CD4-positive, alpha-beta T cell treated with Interleukin-4 for 4 hours (primary cell): Measurements from ENCODE around the gene IFIT5.
"Not testable (repeated sequence)": the region's sequence is repeated elsewhere in the genome, so short reads cannot be mapped to it uniquely, and the experiment has no call there.

Experiments
- DNase-seq: peaks from one replicate; pipeline ENCODE4 v3.0.0-alpha.2; 2020

IFIT5 gene

DNA sequence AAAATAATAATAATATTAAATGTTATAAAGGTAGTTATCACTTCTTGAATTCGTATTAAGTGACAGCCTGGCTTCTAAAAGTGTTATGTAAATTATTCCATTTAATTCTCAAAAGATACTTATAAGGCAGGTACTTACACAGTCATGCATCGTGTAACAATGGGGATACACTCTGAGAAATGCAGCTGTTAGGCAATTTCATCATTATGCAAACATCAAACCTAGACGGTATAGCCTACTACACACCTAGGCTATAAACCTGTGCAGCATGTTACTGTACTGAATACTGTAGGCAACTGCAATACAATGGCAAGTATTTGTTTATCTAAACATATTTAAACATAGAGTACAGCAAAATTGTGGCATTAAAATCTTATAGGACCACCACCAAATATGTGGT lies 20.5 kb upstream of the IFIT5 start:
- no peak for DNase-seq

DNA sequence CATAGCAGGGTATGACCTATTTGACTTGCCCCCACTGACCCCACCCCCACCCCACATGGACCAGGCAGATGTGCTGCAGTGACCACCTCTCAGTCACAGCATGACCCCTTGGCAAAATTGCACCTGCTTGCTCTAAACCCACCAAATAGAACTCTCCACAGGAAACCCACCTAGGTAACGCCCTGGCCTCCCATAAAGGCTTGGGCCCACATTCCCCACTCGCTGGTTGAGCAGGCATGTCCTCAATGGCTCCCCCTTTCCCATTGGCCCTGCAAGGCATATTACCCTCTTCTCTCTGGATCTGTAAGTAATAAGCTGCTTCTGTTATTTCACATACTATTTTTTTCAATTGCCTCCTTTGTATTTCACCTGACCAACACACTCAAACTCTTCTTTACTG lies 19.2 kb upstream of the IFIT5 start:
- no peak for DNase-seq

DNA sequence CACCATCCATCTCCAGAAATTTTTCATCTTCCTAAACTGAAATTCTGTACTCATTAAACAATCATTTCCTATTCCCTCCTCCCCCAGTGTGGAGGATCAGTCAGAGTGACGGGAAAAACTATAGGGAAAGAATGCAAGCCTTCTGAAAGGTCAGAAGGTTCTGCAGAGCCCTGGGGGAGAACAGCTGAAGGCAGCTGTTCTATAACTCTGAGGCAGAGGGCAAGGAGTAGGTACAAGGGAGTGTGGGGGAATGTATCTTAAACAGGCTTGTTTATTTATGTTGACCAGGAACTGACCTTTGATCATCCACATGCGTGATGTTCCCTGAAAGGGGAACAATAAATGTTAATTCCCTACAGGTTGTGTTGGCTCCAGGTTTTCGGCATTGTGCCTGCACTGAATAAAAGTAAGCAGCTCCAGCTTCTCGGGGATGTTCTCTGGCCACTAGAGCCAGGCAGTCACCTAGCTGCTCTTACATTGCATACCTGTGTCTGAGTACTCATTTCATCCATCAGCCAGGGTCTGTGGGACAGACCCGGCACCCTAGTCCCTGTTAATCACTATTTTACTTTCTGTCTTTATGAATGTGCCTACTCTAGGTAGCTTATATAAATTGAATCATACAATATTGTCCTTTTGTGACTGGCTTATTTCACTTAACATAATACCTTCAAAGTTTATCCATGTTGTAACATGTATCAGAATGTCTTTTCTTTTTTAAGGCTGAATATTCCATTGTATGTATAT lies 16.2 kb upstream of the IFIT5 start:
- no peak for DNase-seq

DNA sequence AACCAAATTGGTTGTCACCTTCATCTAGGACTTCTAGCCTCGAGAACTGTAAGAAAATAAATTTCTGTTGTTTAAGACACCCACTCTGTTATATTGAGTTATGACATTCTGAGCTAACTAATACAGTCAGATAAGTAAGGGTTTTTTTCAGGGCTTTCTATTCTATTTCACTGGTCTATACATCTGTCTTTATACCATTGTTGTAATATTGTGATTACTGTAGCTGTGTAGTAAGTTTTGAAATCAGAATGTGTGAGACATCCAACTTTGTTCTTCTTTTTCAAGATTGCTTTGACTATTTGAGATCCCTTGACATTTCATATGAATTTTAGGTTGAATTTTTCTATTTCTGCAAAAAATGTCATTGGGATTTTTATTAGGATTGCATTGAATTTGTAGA lies 14.4 kb upstream of the IFIT5 start:
- no peak for DNase-seq

DNA sequence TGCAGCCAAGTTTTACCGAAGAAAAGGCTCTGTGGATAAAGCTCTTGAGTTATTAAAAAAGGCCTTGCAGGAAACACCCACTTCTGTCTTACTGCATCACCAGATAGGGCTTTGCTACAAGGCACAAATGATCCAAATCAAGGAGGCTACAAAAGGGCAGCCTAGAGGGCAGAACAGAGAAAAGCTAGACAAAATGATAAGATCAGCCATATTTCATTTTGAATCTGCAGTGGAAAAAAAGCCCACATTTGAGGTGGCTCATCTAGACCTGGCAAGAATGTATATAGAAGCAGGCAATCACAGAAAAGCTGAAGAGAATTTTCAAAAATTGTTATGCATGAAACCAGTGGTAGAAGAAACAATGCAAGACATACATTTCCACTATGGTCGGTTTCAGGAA lies 11.3 kb upstream of the IFIT5 start:
- no peak for DNase-seq

DNA sequence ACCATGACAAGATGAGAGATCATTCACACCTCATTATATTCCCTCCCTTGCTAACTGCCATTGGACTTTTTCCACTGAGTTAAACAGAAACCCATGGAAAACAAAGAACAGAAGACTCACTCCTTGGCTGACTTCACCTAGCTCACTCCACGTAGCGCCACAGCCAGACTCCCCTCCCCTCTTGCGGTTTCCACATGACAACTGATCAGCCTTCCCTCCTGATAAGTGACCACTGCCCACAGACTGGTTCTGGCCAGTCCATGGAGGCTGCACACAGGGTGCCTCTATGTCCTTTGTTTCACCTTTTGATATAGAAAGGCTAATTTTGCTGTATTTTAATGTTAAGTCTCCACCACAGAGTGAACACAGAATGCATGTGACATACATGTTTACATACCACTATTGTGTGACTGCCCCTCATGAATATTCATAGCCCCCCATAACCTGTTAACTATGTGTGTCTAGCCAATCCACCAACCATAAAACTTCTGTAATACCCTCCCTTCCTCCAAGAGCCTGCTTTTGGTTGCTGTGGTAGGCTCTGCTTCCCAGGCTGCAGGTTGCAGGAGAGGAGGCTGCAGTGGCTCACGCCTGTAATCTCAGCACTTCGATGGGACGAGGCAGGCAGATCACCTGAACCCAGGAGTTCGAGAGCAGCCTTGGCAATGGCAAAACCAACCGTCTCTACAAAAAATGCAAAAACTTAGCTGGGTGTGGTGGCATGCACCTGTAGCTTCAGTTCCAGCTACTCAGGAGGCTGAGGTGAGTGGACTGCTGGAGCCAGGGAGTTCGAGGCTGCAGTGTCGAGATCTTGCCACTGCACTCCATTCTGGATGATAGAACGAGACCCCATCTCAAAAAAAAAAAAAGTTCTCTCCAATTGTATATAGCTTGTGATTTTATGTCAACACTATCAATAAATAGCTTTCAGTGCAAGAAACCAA lies 10.0 kb upstream of the IFIT5 start:
- no peak for DNase-seq

DNA sequence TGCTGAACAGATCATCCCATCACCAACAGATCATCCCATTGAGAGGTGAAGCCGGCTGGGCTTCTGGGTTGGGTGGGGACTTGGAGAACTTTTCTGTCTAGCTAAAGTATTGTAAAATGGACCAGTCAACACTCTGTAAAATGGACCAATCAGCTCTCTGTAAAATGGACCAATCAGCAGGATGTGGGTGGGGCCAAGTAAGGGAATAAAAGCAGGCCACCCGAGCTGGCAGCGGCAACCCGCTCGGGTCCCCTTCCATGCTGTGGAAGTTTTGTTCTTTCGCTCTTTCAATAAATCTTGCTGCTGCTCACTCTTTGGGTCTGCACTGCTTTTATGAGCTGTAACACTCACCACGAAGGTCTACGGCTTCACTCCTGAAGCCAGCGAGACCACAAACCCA lies 8.2 kb upstream of the IFIT5 start:
- not testable (repeated sequence) for DNase-seq

DNA sequence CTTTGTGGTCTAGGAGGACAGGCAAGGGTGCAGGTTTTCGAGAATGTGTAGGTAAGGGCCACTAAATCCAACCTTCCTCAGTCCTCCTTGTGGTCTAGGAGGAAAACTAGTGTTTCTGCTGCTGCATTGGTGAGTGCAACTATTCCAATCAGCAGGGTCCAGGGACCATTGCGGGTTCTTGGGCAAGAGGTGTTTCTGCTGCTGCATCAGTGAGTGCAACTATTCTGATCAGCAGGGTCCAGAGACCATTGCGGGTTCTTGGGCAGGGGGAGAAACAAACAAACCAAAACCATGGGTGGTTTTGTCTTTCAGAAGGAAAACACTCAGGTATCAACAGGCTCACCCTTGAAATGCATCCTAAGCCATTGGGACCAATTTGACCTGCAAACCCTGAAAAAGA lies 6.6 kb upstream of the IFIT5 start:
- not testable (repeated sequence) for DNase-seq

DNA sequence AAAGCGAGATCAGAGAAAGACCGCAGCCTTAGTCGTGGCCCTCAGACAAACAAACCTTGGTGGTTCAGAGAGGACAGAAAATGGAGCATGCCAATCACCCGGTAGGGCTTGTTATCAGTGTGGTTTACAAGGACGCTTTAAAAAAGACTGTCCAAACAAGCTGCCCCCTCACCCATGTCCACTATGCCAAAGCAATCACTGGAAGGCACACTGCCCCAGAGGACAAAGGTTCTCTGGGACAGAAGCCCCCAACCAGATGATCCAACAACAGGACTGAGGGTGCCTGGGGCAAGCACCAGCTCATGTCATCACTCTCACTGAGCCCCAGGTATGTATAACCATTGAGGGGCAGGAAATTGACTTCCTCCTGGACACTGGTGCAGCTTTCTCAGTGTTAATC lies 5.1 kb upstream of the IFIT5 start:
- DNase-seq: not testable (repeated sequence)

DNA sequence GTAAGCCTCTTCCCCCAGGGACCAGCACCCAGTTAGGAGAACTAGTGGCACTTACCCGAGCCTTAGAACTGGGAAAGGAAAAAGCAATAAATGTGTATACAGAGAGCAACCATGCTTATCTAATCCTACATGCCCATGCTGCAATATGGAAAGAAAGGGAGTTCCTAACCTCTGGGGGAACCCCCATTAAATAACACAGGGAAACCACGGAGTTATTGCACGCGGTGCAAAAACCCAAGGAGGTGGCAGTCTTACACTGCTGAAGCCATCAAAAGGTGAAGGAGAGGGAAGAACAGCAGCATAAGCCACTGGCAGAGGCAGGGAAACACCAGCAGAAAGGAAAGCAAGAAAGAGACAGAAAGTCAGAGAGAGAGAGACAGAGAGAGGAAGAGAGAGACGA lies 3.8 kb upstream of the IFIT5 start:
- DNase-seq: not testable (repeated sequence)

DNA sequence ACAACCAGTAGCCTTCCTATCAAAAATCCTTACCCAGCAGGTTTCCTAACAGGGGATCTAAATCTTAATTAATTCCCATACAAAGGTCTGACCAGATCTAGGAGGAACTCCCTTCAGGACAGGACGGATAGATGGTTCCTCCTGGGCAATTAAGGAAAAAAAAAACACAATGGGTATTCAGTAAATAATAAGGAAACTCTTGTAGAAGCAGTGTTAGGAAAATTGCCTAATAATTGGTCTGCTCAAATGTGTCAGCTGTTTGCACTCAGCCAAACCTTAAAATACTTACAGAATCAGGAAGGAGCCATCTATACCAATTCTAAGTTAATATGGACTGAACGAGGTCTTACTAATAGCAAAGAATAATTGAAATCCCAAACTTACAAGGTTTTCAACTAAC lies 3.2 kb upstream of the IFIT5 start:
- DNase-seq: not testable (repeated sequence)

DNA sequence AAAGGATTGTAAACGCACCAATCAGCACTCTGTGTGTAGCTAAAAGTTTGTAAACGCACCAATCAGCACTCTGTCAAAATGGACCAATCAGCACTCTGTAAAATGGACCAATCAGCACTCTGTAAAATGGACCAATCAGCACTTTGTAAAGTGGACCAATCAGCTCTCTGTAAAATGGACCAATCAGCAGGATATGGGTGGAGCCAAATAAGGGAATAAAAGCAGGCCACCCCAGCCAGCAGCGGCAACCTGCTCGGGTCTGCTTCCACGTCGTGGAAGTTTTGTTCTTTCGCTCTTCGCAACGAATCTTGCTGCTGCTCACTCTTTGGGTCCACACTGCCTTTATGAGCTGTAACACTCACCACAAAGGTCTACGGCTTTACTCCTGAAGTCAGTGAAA lies 2.1 kb upstream of the IFIT5 start:
- peak; percentile 42 for DNase-seq

DNA sequence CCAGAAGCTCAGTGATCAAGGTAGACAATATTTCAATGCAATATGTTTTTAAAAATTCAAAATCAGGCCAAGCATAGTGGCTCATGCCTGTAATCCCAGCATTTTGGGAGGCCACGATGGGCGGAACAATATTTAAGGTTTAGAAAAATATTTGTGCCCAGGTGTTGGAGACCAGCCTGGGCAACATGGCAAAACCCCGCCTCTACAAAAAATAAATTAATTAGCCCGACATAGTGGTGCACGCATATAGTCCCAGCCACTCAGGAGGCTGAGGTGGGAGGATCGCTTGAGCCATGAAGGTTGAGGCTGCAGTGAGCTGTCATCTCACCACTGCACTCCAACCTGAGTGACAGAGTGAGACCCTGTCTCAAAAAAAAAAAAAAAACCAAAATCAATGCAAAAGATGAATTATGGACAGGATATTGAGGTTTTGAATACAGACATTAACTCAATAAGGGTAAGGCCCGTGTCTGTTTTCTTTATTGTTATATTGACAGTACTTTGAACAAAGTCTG lies 913 bp upstream of the IFIT5 start:
- no peak for DNase-seq

DNA sequence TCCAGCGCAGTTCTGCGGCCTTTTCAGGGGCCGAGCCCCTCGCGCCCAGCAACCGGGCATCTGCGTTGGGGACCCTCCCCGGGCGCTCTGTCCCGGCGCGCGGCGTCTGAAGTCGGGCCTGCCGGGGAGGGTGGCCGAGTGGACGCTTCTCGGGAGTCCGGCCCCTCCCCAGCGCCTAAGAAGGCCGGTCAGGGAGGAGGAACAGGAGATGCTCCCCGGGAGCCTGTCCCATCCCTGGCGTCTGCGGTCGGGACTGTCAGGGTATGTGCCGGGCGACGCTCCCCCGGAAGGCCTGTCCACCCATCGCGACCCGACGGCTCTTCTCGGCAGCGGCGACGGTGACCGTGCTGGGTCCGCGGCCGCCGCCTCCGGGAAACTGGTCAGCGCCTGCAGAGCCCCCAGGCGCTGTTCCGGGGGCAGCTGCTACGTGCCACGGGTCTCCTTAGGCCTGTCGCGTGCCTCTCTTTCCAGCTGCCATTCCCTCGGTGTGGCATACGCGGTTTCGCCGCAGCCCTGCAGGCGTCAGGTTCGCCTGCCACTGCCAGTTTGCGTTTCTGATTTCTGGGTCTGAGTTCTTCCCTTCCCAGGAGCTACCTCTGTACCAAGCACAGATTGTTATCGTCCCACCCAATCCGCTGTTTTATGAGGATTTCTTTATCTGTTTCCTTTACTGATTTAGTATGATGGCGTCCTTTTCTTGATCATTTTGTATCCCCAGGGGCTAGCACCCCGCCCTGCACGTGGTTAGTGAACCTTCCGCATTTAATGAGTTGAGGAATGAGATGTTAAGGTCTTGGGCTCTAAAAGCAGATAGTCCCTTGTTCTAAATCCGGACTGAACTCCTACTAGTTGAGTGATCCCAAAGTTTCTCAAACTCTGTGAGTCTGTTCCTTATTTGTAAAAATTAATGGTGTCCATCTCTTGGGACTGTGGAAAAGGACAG lies 782 bp downstream of the IFIT5 start:
- peak; percentile 35 for DNase-seq

DNA sequence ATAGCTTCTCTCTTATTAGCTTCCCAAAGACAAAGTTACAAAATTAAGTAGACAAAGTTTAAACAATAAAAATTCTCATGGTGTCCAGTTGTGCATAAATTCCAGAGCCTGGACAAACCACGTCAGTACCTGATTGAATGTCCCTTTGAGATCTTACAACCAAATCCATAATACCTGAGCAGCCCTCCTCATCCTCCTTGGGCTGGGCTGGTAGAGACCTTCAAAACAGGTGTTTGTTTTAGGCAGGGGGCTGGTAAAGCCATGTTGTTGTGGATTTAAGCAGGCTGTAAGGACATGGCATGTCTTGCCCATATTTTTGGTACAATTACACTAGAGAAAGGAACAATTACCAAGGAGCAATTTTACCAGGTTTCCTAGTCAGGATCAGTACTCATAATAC lies 2.1 kb downstream of the IFIT5 start:
- no peak for DNase-seq

DNA sequence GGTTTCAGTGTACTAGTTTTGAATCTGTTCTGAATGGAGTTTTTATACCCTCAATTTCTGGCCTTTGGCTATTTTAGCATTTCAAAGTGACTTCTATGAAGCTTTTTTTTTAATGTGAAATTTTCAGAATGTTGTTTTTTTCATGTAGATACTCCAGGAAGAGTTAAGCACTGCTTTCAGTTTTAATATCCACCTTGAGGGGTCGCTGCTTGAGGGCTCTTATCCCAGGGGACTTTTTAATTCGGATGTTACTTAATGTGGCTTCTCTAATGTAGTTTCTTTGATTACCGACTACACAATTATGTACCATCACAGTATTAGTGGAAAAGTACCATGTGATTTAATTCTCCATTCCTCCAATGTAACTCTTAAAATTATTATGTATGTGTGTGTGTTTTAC lies 5.2 kb downstream of the IFIT5 start:
- DNase-seq: peak; percentile 31

DNA sequence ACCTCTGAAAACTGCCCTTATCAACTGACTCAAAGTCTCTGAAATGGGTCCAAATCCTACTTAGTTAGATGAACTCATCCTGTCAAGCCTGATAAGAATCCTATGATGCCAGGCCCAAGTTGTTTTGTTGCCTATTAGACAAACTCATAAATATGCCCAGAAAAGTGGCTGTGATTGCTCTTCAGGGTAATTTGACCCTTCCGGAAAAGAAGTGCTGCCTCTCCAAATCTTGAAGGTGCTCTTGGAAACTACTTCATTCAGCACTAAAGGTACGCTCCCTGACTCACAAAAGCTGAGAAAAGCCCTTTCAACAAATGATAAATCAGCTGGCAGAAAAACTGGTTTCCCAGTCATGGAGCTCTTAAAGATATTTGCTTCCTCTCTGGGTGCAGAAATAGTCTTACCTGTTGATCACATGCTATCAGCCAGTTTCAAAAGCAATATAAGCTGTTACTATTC lies 6.7 kb downstream of the IFIT5 start:
- DNase-seq: no peak

DNA sequence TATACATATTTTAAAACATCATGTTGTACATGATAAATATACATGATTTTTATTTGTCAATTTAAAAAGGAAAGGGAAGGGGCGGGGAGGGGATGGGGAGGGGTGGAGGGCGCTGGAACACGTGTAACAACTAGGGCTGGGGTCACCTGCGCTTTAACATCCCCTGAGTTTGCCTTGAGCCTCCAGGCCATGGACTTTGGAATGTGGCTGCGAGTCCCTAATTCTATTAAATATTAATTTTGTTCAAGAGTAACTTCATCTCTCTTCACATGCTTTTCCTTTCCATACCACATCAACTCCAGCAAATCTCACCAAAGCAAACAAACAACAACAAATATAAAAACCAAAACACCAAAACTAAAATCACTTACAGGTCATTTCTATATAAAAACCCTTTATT lies 10.6 kb downstream of the IFIT5 start:
- no peak for DNase-seq

DNA sequence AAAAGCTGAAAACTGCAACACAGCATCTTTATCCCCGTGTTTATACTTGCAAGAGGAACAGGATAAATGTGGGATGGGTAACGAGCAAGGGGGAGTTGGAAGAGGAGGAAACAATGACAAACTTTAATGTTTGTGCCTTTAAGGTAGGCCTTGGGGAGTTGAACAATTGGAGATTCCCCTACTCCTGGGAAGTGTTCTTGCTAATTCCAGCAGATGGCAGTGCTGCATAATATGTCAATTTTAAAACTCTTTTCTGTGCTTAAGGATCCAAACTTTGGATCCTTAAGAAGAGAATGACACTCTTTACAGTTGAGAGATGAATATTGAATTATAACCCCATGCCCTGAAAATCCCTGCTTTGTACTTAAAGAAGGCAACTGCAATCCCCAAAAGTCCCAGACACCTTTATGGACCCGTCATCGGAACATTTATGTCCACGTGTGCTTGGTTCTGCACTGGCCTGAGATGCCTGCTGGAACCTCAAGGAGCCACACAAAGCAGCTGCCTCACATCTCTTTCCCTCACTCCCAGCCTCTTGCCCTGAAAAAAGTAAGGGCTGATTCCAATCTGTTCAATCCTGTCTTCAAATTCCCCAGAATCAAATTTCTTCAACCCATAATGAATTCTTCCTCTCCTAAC lies 12.0 kb downstream of the IFIT5 start:
- DNase-seq: peak; percentile 46

DNA sequence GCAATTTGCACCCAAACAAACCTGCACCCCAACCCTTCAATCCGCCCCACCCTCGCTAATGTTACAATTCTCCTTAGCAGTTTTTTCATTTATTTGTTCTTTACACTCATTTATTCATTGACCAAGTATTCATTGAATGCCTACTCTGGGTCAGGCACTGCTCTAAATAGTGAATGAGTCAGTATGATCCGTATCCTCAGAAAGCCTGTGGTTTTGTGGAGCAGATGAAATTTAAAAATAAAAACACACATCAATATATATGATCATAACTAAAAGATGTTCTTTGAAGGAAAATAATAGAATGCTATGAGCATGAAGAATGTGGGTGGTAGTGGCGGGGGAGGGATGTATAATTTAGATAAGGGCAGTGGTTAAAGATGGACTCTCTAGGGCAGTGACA lies 13.3 kb downstream of the IFIT5 start:
- DNase-seq: no peak

DNA sequence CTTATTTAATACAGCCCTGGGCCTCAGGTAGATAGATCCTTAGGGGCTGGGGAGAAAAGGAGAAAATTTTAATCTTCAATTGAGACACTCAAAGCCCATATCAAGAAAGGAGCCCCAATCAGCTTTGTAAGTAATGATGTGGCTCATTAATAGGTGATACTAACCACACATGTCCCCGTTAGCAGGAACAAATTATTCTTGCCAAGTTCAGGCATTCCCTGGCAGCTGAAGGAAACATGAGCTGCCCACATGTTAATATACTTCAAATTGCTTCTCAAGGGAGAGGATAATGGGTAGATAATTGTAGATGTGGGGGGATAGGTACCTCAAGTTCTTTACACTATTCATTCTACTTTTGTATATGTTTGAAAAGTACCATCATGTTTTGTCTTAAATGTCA lies 14.5 kb downstream of the IFIT5 start:
- DNase-seq: no peak

DNA sequence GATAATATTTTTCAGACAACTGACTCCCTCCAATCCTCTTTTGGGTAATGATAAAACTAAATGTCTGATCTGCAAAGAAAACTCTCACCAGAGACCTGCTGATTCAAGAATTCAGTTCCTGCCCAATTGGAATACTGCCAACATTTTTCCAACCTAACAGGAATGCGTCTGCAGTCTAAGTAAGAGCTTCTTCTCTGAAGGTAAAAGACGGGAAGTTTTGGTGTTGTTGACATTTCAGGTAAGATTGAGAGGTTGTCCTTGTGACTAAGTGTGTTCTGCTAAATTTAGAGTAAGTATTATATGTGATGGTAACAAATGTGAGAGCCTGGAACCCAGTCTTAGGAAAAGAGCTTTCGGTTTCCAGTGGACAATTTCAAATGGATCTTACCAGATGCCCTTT lies 17.6 kb downstream of the IFIT5 start:
- DNase-seq: no peak
